ENCODE data around the gene PHF1.

The PHF1 gene

DNA sequence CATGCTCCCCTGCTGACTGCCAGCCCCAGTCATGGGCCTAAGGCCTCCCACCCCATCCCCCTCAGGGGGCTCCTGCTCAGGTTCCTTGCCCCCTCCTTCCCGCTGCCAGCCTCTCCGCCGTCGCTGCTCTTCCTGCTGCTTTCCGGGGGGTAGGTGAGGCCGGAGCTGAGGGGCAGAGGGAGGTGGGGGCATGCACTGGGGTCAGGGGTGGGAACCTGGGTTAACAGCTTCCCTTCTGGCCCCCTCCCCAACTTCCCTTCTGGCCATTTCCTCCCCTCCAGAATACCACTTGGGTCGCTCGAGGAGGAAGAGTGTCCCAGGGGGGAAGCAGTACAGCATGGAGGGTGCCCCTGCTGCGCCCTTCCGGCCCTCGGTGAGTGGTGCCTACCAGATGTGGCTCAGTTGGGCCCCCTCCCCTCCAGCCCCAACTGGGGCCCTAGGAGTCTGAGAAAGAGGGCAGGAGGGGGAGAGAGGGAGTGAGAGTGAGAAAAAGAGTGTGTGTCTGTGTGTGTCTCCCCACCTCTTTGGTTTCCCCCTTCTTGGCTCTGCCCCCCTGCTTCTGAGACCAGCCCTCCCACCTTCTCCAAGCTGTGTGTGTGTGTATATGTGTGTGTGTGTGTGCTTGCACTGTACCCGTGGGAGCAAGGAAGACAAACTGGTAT lies 21.2 kb downstream of the PHF1 start:
- no peak for DNase-seq (ENCODE audit: low spot score)

DNA sequence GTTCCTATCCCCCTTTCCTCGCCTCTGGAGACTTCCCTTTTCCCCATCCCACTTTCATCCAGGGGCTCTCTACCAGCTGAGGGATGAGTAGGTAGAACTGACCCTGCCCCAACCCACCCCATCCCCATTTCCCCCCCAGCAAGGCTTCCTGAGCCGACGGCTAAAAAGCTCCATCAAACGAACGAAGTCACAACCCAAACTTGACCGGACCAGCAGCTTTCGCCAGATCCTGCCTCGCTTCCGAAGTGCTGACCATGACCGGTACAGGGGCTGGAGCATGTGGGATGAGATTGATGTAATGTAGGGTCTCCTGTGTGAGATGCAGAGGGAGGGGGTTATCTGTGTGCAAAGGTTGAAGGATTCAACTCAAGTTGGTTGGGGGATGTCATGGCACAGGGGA lies 21.7 kb downstream of the PHF1 start:
- no peak for DNase-seq (ENCODE audit: low spot score)

DNA sequence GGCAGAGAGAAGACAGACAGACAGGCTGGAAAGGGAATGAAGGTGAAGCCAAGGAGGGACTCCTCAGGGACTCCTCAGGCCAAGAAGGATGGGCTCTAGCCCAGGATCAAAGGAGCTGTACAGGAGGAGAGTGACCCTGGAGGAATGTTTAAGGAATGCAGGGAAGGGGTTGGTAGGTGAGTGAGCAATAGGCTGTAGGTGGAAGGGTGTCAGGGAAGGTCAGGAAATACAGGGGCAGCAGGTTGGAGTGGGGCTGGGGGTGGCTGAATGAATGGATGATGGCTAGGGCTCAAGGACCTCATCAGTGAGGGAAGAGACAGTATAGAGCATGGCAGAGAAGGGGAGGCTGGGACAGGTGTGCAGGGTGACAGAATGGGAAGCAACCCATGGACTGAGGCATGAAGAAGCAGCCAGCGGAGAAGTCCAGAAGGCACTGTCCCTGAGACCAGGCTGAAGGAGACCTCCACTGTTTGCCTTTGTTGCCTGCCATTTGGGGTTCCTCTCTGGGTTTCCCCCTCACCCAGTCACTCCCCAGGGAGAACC lies 22.3 kb downstream of the PHF1 start:
- DNase-seq (ENCODE audit: low spot score): no peak

DNA sequence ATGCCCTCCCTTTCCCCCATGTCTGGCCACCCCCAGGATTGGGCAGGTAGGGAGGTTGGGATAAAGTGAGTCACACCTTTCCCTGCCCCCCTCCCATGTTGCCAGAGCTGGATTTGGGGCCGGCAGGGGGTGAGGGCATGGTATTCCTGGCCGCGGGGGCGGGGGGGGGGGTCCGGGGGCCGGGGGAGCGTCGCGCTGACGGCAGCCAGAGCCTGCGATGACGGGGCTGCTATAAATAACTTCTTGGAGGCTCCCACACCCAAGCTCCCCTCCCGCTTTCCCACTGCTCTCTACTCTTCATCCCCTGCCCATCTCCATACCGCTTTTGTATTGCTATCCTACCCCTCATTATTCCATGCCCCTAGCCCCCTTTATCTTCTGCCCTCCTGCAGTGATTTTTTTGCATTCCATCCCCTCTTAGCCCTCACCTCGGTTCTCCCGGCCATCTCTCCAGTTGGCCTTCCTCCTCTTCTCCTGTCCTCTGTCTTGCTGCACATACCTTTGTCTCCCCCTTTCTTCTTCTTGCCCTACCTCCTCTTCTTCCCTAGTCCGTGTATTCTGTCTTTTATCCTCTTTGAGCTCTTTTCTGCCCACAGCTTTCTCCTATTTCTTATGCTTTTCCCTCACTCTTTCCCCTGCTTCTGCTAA lies 22.9 kb downstream of the PHF1 start:
- peak; percentile 59 for DNase-seq (ENCODE audit: low spot score)

DNA sequence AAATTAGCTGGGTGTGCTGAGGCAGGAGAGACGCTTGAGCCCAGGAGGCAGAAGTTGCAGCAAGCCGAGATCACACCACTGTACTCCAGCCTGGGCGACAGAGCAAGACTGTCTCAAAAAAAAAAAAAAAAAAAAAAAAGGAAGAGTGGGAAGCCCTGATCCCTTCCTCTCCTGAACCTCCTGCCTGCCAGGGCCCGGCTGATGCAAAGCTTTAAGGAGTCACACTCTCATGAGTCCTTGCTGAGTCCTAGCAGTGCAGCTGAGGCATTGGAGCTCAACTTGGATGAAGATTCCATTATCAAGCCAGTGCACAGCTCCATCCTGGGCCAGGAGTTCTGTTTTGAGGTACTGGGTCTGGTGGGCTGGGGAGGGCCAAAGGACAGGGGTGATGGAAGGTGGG lies 24.1 kb downstream of the PHF1 start:
- DNase-seq (ENCODE audit: low spot score): no peak

DNA sequence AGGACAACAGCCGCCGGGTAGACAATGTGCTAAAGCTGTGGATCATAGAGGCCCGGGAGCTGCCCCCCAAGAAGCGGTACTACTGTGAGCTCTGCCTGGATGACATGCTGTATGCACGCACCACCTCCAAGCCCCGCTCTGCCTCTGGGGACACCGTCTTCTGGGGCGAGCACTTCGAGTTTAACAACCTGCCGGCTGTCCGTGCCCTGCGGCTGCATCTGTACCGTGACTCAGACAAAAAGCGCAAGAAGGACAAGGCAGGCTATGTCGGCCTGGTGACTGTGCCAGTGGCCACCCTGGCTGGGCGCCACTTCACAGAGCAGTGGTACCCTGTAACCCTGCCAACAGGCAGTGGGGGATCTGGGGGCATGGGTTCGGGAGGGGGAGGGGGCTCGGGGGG lies 26.9 kb downstream of the PHF1 start:
- DNase-seq (ENCODE audit: low spot score): no peak

DNA sequence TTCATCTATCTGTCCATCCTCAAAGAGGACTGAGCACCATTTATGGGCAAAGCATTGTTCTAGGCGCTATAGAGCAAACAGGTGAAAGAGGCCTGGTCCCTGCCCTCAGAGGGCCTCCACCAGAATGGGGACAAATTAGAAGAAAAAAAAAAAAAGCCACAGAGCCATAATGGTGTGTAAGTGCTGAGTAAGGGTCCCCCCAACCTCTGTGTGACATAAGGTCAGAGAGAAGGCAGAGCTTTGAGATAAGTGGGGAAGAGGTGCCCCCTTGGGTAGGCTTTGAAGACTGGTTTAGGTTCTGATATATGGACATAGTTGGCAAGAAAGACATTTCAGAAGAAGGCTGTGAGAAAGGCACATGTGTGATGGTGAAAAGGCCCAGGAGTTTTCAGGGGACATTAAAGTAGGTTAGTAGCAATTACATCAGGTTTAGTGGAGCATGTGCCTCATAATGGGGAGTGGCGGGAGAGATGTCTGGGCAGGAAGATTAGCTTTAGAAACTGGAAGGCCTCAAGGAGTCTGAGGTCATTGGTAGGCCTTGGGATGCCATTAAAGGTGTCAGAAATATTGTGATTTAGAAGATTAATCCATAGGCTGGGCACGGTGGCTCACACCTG lies 28.3 kb downstream of the PHF1 start:
- DNase-seq (ENCODE audit: low spot score): no peak

DNA sequence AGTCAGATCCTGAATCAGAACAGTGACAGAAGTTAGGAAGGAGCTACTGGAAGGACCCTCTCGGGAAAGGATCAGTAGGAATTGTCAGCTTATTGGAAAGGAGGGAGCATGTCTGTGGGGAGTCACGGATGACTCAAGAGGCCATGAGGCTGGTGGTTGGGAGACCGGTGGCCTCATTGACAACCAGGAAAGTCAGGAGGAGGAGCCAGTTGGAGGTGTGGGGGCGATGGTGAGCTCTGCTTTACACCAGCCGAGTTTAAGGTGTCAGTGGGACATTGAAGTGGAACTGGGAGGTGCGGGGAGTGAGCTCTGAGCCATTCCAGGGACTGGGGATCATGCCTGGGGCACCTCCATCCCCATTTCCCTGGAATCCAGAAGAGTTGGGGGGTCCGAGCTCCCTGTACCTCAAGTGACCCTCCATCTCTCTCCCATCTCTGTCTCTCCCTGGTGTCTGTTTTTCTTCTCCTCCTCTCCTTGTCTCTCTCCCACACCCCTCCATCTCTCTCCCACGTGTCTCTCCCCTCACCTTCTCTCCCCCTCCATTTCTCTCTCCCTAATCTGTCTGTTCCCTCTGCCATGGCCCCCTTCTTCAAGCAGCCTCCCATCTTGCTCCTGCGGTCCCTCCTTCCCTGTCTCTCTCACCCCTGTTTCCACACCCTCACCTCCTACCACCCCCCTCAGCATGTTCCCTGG lies 29.3 kb downstream of the PHF1 start:
- DNase-seq (ENCODE audit: low spot score): no peak

DNA sequence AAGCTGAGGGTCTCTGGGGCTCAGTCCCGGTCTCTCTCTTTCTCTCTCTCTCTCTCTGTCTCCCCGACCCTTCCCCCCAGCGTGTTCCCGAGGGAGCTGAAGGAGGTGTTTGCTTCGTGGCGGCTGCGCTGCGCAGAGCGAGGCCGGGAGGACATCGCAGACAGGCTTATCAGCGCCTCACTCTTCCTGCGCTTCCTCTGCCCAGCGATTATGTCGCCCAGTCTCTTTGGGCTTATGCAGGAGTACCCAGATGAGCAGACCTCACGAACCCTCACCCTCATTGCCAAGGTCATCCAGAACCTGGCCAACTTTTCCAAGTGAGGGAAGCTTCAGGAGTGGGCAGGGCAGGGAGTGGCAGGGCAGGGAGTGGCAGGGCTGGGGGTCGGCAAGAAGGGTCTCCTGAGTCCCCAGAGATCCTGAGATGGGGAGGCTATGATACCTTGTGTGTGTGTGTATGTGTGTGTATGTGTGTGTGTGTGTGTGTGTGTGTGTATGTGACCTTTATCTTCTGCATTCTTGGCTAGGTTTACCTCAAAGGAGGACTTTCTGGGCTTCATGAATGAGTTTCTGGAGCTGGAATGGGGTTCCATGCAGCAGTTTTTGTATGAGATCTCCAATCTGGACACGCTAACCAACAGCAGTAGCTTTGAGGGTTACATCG lies 30.0 kb downstream of the PHF1 start:
- DNase-seq (ENCODE audit: low spot score): no peak

DNA sequence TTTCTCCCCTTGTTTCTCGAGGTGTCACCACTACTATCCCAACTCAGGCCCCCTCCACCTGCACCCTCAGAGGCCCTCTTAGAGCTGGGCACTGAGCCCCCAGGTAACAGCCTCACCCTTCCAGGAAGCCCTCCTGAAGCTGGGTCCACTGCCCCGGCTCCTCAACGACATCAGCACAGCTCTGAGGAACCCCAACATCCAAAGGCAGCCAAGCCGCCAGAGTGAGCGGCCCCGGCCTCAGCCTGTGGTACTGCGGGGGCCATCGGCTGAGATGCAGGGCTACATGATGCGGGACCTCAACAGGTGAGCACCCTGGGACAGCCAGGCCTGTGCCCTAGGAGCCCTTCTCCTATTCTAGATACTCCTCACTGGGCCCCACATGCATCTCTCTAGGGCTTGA lies 30.6 kb downstream of the PHF1 start:
- DNase-seq (ENCODE audit: low spot score): no peak

DNA sequence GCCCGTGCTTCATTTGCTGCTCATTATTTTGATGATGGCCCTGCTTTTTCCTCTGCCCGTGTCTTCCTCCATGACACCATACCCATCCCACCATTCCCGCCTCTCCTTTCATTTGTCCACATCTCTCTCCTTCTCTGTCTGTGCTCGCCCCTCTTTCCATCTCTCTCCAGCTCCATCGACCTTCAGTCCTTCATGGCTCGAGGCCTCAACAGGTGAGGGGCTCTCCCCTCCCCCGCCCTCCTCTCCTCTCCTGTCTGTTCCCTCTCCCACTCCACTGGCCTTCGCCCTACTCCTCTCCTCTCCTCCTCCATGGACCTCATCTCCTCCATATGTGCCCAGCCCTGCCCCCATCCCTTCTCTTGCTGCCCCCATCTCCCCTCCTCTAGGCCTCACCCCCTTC lies 31.5 kb downstream of the PHF1 start:
- DNase-seq (ENCODE audit: low spot score): no peak

DNA sequence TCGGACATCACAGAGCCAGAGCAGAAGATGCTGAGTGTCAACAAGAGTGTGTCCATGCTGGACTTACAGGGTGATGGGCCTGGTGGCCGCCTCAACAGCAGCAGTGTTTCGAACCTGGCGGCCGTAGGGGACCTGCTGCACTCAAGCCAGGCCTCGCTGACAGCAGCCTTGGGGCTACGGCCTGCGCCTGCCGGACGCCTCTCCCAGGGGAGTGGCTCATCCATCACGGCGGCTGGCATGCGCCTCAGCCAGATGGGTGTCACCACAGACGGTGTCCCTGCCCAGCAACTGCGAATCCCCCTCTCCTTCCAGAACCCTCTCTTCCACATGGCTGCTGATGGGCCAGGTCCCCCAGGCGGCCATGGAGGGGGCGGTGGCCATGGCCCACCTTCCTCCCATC lies 32.2 kb downstream of the PHF1 start:
- no peak for DNase-seq (ENCODE audit: low spot score)

DNA sequence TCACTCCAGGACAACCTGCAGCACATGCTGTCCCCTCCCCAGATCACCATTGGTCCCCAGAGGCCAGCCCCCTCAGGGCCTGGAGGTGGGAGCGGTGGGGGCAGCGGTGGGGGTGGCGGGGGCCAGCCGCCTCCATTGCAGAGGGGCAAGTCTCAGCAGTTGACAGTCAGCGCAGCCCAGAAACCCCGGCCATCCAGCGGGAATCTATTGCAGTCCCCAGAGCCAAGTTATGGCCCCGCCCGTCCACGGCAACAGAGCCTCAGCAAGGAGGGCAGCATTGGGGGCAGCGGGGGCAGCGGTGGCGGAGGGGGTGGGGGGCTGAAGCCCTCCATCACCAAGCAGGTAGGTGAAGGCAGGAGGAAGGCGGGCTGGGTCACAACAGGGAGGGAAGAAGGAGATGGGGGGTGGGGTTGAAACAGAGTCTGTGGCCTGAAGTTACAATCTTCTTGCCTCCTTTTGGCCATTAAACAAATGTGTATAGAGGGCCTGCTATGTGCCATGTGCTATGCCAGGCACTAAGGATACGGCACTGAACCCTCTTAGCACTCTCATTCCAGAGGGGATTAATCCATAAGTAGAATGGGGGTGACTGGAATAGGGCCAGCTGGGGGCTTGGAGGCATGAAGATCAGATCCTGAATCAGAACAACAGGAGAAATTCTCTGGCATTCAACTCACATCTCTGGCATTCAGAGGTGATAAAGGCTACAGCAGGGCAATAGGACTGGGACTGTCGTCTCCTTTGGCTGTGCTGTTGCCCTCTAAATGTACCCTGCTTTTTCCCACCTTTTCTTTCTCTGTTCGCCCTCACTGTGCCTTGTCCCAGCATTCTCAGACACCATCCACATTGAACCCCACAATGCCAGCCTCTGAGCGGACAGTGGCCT lies 33.0 kb downstream of the PHF1 start:
- DNase-seq (ENCODE audit: low spot score): no peak

DNA sequence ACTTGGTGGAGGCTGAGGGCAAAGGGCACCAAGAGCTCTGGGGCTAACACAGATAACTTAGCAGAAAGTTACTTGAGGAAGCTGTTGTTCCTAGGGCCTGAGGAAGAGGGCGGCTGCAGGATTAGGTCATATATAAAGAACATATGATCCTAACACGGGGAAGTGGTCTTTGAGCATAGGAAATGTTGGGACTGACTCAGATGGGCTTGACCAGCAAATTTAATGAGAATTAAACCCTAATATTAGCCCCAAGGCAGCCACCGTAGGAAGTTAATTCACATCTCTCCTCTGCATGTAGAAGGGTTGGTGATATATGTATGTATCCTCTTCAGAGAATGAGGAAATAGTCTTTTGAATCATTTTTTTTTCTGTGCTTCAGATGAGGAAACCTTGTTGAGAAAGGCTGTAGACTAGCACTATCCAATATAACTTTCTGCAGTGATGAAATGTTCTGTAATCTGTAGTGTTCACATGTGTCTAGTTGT lies 34.3 kb downstream of the PHF1 start:
- no peak for DNase-seq (ENCODE audit: low spot score)

DNA sequence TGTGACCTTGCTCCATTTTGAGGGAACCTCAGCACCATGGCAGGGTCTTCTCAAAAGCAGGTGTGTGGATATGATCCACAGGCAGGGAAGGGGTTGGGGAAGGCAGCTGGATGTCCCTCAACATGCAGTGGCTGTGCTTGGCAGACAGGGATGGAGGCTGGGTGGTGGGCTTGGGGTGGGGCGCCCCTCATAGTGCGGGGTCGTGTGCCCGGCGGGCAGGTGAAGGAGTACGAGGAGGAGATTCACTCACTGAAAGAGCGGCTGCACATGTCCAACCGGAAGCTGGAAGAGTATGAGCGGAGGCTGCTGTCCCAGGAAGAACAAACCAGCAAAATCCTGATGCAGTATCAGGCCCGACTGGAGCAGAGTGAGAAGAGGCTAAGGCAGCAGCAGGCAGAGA lies 35.5 kb downstream of the PHF1 start:
- no peak for DNase-seq (ENCODE audit: low spot score)

DNA sequence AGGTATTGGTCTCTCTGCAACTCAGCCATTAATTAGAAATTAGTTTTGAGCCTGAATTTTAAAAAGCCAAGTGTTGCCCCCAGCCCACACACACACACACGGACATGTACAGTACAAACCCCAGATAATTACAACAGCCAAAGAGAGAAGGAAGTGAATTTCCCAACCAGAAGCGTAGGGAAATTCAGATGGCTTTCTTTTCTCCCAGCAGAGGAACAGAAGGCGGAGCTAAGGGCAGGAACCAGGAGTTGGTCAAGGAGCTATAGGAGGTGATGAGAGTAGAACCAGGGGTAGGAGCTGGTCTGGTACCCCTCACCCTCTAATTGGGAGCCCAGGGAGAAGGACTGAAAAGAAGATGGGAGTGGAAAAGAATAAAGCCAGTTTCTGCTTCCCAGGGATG lies 39.6 kb downstream of the PHF1 start:
- DNase-seq (ENCODE audit: low spot score): peak; percentile 6

DNA sequence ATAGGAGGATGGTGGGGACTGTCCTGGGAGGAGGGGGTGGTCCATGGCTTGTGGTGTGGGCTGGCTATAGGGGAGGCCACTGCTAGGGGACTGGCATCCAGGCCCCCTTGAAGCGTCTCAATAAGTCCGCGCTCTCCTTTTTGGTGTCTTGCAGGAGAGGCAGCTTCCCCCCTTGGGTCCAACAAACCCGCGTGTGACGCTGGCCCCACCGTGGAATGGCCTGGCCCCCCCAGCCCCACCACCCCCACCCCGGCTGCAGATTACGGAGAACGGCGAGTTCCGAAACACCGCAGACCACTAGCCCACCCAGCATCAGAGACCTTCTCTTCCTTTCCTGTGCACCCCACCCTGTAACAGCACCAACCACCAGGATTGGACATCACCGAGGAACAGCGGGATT lies 40.8 kb downstream of the PHF1 start:
- DNase-seq (ENCODE audit: low spot score): peak; percentile 5

DNA sequence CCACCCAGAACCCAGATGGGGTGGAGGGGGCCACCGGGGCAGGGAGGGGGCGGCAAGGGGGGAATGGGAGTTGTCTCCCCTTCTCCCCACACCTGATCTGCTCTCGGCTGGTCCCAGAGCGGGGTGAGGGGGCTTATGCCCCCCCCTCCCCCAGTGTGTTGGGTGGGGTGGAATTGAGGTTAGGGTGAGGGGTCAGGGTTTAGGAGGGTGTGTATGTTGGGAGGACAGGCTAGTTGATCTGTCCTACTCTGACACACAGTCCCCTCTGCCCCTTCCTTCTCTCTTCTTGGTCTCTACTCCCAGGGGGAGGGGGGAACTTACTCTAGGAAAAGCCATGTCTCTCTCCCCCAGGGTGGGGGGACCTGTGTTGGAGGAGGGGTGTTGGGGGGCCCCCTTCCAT lies 41.7 kb downstream of the PHF1 start:
- DNase-seq (ENCODE audit: low spot score): peak; percentile 11

DNA sequence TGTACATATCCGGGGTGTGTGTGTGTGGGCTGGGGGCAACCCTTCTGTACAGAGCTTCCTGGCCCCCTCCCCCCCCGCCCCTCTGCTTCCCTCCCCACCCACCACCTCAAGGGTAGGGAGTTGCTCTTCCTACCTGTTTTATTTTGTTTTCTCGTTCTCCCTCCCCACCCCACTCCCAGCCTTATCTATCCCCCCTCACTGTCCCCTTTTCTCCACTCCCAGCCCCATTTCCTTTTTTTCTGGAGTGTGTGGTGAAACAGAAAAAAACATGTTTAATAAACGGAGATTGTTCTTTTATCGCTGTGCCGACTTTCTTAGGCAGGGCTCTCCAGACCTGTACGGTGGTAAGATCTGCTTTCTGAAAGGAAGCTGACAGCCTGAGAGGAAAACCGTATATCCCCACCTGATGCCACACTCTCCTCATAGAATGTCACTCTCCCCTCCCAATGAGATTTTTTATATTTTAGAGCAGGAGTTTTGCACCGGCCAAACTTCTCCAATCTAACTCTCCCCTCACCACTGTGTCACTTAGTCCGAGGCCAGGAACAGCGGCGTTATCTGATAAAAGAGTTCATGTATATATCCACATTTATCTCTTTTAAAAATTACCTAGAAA lies 42.7 kb downstream of the PHF1 start:
- DNase-seq (ENCODE audit: low spot score): peak; percentile 46

Data from AG08396 (cell line).